ENCODE data around the gene SSTR3.

DNA sequence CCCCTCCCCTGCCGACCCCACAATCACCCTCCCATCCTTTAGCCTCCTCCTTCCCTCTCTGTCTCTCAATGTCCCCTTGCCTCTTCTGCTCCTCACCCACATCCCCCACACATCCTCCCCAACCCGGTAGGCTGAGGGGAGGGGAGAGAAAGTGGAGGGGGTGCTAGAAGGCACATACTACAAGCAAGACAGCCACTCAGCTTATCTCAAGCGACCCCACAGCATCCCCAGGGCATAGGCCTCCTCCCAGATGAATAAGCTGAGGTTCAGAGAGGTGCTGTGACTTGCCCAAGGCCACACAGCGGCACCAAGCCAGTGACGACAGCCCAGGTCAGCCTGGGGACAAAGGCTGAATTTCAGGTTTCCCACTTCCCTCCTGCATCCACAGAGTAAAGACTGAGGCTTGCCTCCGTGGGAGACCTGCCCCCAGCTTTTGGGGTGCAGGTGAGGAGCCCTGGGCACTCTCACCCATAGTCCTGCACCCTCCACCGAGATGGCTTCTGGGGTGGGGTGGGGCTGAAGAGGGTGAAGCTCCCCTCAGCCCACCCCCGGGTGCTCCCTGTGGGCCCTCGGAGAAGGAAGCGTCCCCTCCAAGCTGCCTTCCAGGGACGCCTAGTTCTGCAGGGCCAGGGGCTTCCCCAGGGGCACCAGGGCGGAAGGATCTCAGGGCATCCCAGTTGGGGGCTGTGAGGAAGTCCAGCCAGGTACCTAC, 31.3 kb upstream of the SSTR3 start:
- TF ChIP-seq, protein P1, sequence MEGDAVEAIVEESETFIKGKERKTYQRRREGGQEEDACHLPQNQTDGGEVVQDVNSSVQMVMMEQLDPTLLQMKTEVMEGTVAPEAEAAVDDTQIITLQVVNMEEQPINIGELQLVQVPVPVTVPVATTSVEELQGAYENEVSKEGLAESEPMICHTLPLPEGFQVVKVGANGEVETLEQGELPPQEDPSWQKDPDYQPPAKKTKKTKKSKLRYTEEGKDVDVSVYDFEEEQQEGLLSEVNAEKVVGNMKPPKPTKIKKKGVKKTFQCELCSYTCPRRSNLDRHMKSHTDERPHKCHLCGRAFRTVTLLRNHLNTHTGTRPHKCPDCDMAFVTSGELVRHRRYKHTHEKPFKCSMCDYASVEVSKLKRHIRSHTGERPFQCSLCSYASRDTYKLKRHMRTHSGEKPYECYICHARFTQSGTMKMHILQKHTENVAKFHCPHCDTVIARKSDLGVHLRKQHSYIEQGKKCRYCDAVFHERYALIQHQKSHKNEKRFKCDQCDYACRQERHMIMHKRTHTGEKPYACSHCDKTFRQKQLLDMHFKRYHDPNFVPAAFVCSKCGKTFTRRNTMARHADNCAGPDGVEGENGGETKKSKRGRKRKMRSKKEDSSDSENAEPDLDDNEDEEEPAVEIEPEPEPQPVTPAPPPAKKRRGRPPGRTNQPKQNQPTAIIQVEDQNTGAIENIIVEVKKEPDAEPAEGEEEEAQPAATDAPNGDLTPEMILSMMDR (IDR thresholded peaks at IDR 0.05): no peak
- TF ChIP-seq POLR2A (IDR thresholded peaks at IDR 0.05): no peak
